Fibroblast of the aortic adventitia (primary cell): Measurements from ENCODE around the gene UCN3. TPM values are rescaled to one million over a fixed set of nuclear protein-coding genes. Genes with fewer than 3 reads are reported as not detected.

Source experiments
- DNase-seq: peaks from one replicate; pipeline ENCODE4 v3.0.0-alpha.2; 2010; ENCODE audit warnings: low read depth
- H3K4me3 ChIP-seq: 2 replicates; pipeline ENCODE4 v1.5.1; 2011; ENCODE audit warnings: low read depth, mild to moderate bottlenecking, control low read depth, low read length, moderate library complexity
- CTCF ChIP-seq: IDR thresholded peaks from 2 replicates; pipeline ENCODE4 v1.5.1; 2011; ENCODE audit warnings: mild to moderate bottlenecking, low read length, control low read depth, inconsistent platforms; ENCODE audit not compliant: insufficient read depth
- total RNA-seq: library from RNA; depleted of rRNA; stranded (reverse); fragments of >200 nt; gene quantifications from 2 replicates; pipeline ENCODE4 v1.2.3, GENCODE V29; 2012; ENCODE audit warnings: low replicate concordance

Gene UCN3
- total RNA-seq, 1 donor: not detected

- no peak for DNase-seq
- no peak for TF ChIP-seq CTCF
- no peak overlapping the region for H3K4me3 ChIP-seq
Observed at GRCh38 chr10:5349362-5349761, 15.4 kb upstream of the UCN3 start.

GRCh38 chr10:5354068-5354467, 10.7 kb upstream of the UCN3 start:
- no peak for TF ChIP-seq CTCF
- H3K4me3 ChIP-seq: no peak overlapping the region
- no peak for DNase-seq

- no peak overlapping the region for H3K4me3 ChIP-seq
- DNase-seq: no peak
- TF ChIP-seq CTCF: no peak
Observed at GRCh38 chr10:5355594-5356301, 9.0 kb upstream of the UCN3 start.

DNA sequence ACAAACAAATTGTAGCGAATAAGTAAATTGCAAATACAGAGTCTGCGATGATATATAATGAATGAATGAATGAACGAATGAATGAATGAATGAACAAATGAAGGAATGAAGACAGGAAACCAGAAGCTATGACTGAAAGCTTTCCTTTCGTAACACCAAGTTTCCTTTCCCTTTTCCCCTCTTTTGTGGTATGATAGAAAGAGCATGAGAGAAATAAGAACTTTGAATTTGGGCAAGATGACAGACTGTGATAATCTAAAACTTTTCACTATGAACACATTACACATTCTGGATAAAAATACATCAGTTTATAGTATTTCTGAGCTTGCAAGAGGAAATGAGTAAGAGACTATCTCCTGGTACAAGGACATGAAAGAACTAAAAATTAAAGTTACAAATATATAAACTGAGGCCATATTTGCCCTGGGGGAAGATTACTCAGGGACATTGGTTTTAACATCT, 8.4 kb upstream of the UCN3 start:
- DNase-seq: no peak

GRCh38 chr10:5360318-5360915, 4.3 kb upstream of the UCN3 start:
- no peak for TF ChIP-seq CTCF
- no peak overlapping the region for H3K4me3 ChIP-seq
- DNase-seq: no peak

More for the DNA sequence above, 8.4 kb upstream of the UCN3 start:
- TF ChIP-seq CTCF: no peak
- no peak overlapping the region for H3K4me3 ChIP-seq

- no peak overlapping the region for H3K4me3 ChIP-seq
- TF ChIP-seq CTCF: no peak
- no peak for DNase-seq
Observed at GRCh38 chr10:5361966-5362365, 2.8 kb upstream of the UCN3 start.

GRCh38 chr10:5362873-5363272, 1.9 kb upstream of the UCN3 start:
- no peak overlapping the region for H3K4me3 ChIP-seq
- TF ChIP-seq CTCF: no peak
- no peak for DNase-seq
